ENCODE results near the gene CLDN9.

The CLDN9 gene

DNA sequence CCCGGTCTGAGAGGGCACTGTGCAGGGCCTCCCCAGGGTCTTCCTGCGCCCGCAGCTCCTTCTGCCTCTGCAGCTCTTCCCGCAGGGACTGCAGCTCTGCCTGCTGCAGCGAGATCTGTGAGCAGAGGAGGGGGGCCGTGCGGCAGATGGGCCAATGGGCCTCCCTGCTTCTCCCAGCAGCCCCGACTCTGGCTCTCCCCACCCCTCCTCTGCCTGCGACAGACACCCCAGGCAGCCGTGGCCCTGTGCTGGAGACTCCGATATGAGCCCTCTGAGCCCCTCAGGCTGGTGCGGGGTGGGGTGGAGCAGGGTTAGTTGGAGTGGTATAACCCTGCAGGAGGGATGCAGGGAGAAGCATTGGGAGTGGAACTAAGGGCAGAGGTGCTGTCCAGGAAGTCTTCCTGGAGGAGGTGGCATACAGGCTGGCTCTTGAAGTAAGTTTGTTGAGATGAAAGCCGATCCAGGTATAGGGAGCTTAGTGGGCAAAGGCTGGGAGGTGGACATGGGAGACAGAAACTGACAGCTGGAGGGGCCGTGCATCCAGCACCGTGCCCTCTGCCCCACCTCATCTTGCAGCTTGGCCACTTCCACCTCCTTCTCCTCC, 16.1 kb downstream of the CLDN9 start:
- DNase-seq (ENCODE audit: insufficient read length, low spot score): no peak
- no peak for FAIRE-seq

GRCh38 chr16:3029491-3030221, 16.9 kb downstream of the CLDN9 start:
- DNase-seq (ENCODE audit: insufficient read length, low spot score) (no peak), FAIRE-seq (no peak)

GRCh38 chr16:3030222-3031212, 17.8 kb downstream of the CLDN9 start:
- no peak for DNase-seq (ENCODE audit: insufficient read length, low spot score)
- FAIRE-seq: no peak

DNA sequence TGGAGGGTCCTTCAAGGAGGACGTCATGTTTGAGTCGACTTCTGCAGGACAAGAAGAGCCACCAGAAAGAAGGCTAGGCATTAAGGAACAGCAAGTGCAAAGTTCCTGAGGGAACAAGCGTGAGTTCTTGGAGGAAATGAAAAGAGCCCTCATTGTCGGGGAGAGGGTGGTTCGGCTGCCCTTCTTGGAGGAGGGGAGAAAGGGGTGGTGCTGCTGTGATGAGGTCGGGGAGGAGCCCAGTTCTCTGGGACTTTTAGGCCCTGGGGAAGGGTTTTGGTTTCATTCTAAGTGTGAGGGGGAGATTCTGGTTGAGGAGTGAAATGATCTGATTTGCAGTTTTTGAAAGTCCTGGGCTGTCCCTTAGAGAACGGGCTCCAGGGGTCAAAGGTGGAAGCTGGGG, 19.9 kb downstream of the CLDN9 start:
- FAIRE-seq (no peak), DNase-seq (ENCODE audit: insufficient read length, low spot score) (no peak)

GRCh38 chr16:3035289-3035971, 22.7 kb downstream of the CLDN9 start:
- DNase-seq (ENCODE audit: insufficient read length, low spot score) (no peak), FAIRE-seq (no peak)

- no peak for DNase-seq (ENCODE audit: insufficient read length, low spot score)
- FAIRE-seq: no peak
Measured at GRCh38 chr16:3035972-3036725, 23.4 kb downstream of the CLDN9 start.

- no peak for FAIRE-seq
- DNase-seq (ENCODE audit: insufficient read length, low spot score): no peak
Measured at GRCh38 chr16:3036726-3037315, 24.1 kb downstream of the CLDN9 start, which contains the start of gene BICDL2. TSS of gene BICDL2 (minus strand) at chr16:3036944. CDS start at chr16:3035496, 1,448 bp downstream.

DNA sequence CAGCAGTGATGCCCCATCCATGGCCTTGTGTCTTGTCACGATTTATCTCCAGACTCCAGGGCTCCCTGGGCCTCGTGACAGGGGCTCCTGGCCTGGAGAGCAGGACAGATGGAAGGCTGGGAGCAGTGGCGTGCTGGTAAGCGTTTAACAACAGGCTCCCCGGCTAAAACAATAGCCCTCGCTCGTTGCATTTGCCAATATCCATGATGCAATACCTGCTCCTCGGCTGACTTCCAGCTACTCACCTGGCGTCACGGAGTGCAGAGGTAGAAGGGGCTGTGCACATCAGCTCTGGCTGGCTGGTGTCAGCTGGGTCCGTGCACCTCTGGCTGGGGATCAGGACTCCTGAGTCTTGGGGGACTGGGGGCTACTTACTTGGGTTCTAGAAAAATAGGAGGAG, 25.5 kb downstream of the CLDN9 start:
- FAIRE-seq (no peak), DNase-seq (ENCODE audit: insufficient read length, low spot score) (no peak)

GRCh38 chr16:3038896-3039295, 26.2 kb downstream of the CLDN9 start:
- DNase-seq (ENCODE audit: insufficient read length, low spot score): no peak
- FAIRE-seq: no peak

- DNase-seq (ENCODE audit: insufficient read length, low spot score) (no peak), FAIRE-seq (no peak)
Measured at GRCh38 chr16:3042376-3042775, 29.7 kb downstream of the CLDN9 start.

GRCh38 chr16:3044708-3045107, 32.0 kb downstream of the CLDN9 start:
- FAIRE-seq (no peak), DNase-seq (ENCODE audit: insufficient read length, low spot score) (no peak)

DNA sequence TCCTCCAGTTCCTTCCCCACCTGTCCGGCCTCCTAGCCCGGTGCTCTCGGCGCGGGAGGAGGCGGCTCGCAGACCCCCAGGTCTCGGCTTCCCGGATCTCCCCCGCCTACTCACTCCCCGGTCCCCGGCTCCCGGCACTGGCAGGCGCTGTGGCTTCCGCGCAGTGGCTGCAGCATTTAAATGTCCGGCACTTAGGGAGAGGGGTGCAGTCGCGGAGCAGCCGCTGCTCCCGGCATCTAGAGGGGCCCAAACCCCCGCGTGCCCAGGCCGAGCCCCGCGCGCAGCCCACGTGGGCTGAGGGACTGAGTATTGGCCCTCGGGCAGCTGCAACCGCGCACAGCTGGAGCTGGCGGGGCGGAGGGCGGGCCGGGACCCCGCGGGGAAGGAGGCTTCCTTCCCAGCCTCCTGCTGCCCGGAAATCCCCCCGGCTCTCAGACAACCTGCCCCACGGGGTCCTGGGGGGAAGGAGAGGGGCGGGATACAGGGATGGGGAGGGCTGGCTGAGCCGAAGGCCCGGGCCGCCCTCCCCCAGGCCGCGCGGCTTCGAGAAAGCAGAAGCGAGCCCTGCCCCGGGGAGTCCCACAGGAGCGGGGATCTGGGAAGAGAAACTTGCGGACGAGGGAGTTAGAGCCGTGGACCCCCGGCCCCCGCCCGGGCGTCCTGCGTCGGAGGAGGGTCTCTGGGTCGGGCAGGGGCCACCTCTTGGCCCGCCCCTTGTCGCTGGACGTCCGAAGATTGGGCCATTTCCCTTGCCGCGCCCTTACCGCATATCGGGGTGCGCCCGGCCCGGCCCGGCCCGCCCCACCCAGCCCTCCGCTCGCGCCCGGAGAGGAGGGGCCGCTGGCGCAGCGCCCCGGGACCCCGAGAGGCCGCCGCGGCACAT, 33.3 kb downstream of the CLDN9 start, which contains the start of gene MMP25:
MMP25 (plus strand) TSS at position 804 of the 883 bp plus-strand sequence. CDS start 357 bp downstream, outside the sequence.
- no peak for FAIRE-seq
- peak; percentile 31 for DNase-seq (ENCODE audit: insufficient read length, low spot score)

DNA sequence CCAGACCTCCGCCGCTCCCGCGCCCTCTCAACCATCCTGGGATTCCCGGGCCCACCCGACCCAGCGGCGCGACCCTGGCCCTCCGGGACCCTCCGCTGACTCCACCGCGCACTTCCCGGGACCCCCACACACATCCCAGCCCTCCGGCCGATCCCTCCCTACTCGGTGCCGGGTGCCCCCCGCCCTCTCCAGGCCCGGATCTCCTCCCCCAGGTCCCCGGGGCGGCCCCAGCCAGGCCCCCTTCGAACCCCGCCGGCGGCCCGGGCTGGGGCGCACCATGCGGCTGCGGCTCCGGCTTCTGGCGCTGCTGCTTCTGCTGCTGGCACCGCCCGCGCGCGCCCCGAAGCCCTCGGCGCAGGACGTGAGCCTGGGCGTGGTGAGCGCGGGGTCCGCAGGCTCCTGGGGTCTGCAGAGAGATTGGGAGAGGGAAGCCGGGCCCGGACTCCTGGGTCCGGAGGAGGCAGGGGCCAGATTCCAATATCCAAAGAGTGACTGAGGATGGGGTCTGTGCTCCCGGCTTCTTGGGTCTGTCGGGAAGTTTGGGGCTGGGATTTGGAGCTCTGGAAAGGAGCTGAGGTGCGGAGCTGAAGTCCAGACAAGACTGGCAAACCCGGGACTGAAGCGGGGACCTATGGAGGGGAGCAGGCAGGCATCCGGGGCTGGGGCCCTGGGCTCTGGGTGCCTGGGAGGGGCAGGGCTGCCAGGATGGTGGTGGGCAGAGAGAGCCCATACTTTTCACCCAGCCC, 34.1 kb downstream of the CLDN9 start:
- no peak for DNase-seq (ENCODE audit: insufficient read length, low spot score)
- FAIRE-seq: no peak

- FAIRE-seq: no peak
- no peak for DNase-seq (ENCODE audit: insufficient read length, low spot score)
Measured at GRCh38 chr16:3047387-3047720, 34.6 kb downstream of the CLDN9 start.

- DNase-seq (ENCODE audit: insufficient read length, low spot score) (no peak), FAIRE-seq (no peak)
Measured at GRCh38 chr16:3049921-3050481, 37.3 kb downstream of the CLDN9 start.

GRCh38 chr16:3050487-3050886, 37.8 kb downstream of the CLDN9 start:
- no peak for FAIRE-seq
- DNase-seq (ENCODE audit: insufficient read length, low spot score): no peak

GRCh38 chr16:3051009-3051408, 38.3 kb downstream of the CLDN9 start:
- no peak for DNase-seq (ENCODE audit: insufficient read length, low spot score)
- peak; percentile 58 for FAIRE-seq

DNA sequence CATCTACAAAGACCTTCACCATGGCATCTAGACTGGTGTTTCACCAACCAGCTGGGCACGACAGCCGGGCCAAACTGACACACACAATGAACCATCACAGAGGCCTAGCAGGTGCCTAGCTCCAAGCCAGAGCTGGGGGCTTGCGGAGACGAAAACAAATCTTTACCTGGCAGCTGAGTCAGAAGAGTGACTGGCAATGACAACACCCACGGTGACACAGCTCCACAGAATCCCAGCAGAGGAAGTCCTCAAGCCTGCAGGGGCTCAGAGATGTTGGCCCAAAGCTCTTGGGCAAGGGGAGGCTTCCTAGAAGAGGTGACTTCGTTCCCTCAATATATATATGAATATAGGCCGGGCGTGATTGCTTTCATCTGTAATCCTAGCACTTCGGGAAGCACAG, 38.8 kb downstream of the CLDN9 start:
- FAIRE-seq: no peak
- no peak for DNase-seq (ENCODE audit: insufficient read length, low spot score)
